NCI-H526 (cell line): Measurements from ENCODE around the gene GRIK1.
"Not testable (repeated sequence)": the region's sequence is repeated elsewhere in the genome, so short reads cannot be mapped to it uniquely, and the experiment has no call there.

Experiments used
- DNase-seq, 2 experiments: peaks; one replicate each; lab custom pipeline; 2025; lab: John Stamatoyannopoulos, UW

GRIK1 gene

DNA sequence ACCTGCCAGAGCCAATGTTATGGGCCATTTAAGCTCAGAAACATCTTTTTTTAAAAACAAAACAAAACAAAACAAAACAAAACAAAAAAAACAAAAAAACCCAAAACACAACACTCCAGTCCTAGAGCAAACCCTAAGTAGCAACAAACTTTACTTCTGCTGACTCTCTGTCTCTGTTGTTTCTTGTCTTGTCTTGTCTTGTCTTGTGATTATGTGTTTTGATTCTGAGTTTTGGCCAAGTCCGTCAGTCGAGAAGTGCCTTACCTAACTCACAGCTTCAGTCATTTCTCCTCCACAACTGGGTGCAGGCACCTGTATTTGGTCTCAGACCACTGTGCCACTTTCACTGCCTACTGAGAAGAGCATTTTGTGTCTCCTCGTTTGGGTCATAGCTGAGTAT, 333.2 kb downstream of the GRIK1 start:
- DNase-seq = no peak

GRCh38 chr21:29605219-29605618, 334.6 kb downstream of the GRIK1 start:
- not testable (repeated sequence) for DNase-seq

DNA sequence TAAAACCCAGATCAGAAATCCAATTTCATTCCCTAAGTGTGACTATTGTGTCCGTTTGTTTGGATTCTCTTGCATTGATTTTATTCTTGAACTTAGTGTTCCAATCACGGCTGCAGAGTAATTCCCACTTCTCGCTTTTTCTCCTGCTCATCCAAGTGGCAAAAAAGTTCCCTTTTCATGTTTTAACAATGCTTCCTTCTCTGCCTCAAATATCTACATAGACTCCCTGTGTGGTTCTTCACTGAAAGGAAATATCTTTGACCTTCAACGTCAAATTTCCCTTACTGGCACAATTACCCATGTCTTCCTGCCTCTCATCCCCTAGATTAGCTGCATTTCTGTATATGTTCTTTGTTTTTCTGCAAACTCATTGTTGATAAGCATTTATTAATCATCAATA, 335.7 kb downstream of the GRIK1 start:
- no peak for DNase-seq

DNA sequence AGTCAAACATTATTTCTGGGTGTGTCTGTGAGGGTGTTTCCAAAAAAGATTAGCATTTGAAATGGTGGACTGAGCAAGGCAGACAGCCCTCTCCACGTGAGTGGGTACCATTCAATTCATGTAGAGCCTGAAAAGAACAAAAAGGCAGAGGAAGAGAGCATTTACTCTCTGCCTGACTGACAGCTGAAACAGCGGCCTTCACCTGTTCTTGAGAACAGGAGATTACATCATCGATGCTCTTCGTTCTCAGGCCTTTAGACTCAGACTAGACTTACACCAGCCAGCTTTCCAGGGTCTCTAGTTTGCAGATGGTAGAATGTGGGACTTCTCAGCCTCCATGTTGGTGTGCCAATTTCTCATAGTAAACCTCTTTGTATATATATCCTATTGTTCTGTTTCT, 338.7 kb downstream of the GRIK1 start:
- no peak for DNase-seq

GRCh38 chr21:29586696-29587095, 353.1 kb downstream of the GRIK1 start:
- no peak for DNase-seq

- DNase-seq = no peak
Observed at GRCh38 chr21:29585462-29585861, 354.3 kb downstream of the GRIK1 start.

GRCh38 chr21:29583424-29583924, 356.3 kb downstream of the GRIK1 start:
- no peak for DNase-seq

DNA sequence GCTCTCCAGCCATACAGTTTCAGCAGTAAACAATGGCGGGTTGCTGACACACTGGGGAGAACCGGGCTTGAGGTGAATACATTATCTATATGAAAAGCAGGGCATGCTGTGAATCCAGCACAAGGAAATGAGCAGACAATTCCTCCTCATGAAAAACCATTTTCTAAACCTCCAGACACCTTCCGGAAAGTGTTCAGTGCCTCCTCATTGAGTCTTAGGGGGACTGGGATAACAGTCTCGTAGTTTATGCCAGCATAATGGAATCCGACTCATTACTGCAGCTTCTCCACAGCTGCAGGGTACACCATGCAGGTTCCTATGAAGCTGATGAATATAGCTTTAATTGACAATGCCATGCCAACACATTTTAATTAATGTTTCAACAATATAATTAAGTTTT, 356.9 kb downstream of the GRIK1 start:
- DNase-seq = peak; percentile 8 to 75

DNA sequence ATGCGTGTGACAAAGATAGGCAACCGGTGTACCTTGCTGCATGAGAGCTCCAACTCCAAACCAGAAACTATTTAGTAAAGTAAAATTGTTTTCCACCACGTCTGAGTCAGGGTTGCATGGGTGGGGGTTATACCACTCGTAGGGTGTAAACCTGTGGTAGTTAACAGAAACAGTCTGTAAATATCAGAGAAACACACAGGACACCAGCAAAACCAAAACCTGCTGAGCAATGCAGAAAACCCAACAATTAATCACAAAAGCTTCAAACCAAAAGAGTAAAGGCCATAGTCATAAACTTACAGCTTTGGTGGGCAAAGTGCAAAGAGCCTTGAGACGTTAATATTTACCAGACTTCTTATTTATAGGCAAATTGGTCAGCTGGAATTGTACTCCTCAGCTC, 358.4 kb downstream of the GRIK1 start:
- DNase-seq = no peak

DNA sequence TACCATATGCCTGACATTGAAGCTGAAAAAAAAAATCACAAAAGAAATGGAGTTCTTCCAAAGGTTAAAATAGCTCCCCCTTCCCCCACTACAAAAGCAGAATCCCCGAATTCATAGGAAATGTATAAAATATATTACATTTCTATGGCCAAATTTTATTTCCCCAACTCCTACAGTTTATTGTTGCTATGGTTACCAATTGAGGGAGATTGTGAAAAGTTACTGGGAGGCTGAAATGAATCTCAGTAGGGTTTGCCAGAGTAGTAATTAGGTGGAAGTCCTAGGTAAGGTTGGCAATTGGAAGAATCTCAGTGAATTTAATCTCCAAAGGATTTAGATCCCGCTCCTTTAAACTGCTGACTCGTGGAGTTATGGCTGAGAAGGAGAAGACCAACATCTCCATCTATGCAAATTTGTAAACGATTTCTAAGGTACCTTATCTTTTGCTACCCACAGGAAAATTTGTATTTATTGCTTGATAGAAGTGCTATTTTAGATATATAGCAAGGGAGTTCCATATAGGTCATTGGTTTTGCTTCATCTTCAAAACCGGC, 359.0 kb downstream of the GRIK1 start:
- no peak for DNase-seq

DNA sequence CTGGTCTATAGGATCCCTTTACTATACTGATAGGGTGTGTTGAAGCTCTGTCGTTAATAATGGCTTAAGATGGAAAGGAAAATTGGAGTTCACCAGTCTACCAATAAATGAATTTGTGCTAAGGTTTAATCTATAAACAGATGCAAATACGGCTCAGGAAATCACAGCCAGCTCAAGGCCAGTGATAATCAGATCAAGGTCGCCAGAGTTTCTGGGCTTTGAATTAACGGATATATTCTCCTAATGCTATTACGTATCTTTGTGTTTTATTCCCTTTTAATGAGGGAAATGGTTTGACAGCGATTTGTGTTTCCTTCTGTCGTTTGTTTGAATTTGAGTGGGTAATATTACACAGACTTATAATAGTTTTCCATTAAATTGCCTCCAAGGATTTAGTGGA, 361.5 kb downstream of the GRIK1 start:
- DNase-seq = no peak

GRCh38 chr21:29571949-29572348, 367.8 kb downstream of the GRIK1 start:
- DNase-seq = no peak

DNA sequence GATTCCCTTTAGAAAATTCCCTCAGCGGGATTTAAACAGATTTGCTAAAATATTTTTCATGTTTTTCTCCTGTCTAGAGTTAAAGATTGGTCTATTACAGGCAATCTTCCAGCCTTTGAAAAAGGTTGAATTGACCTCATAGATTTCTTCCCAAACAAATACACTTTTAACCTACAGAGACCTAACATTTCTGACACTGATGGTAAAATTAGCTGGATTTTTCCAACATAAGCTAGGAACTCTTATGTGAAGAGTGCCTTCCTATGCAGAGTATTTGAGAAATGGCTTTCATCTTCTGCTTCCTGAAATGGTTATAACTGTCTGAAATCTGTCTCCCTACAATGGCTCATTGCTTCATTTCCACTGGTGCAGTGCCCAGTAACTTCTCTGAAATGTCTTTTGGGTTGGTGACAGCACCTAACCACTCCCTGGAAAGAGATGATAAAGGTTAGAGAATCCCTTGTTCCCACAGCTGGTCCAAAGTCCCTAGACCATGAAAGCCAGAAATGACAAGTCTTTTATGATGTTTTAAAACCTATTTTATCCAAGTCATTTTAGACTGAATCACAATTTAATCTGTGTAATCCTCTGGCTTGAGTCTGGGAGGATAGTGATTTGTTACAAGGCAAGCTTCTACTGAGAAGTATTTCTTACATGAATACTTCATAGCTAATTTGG, 371.6 kb downstream of the GRIK1 start:
- no peak for DNase-seq

DNA sequence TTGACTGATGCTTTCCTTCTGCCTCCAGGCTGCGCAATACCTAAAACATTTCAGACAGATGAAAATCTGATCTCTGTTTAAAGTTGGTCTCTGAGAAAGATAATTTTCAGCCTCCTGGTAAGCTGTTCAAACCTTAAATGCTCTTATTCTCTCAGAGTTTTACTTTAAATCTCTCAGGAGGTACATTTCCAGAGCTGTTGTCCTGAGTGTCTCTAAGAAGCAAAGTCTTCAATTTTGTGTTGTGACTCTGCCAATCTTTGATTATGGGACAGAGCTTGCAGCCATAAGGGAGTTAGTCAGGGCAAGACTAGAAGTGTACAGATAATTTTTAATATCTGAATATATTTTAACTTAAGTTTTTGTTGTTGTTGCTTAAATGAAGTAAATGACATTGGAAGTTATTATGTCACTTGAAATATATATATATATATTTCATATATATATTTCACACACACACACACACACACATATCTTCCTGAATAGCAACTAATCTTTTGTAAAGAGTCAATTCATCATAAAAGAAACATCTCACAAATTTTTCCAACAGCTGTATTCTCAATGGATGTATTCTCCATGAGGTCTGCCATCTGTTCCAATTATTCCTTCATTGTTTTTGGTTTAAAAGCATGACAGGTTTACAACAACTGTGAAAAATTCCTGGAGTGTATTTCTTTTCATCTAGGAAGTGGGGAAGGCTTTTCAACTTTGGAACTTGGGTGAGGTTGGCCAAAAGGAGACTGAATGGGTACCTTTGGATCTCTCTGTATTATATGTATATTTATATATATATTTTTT, 381.7 kb downstream of the GRIK1 start:
- no peak for DNase-seq

GRCh38 chr21:29557200-29557599, 382.6 kb downstream of the GRIK1 start:
- DNase-seq = no peak

- no peak for DNase-seq
Observed at GRCh38 chr21:29555601-29556000, 384.2 kb downstream of the GRIK1 start.

DNA sequence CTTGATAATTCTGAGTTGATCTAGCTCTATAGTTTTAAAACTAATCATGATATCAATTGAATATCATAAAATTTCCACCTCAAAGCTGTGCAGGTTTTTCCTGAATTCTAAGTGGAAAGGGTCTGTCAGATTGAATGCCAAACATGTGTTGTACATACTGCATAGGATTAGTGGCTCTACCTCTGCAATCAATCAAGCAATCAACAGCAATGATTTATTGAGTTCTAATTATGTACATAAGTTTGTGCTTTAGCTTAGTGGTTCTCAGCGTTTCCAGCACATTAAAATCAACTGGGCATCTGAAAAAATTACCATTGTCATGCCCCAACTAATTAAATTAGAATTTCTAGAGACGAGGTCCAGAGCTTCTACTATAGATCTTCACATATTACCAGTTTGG, 389.6 kb downstream of the GRIK1 start:
- DNase-seq = no peak

DNA sequence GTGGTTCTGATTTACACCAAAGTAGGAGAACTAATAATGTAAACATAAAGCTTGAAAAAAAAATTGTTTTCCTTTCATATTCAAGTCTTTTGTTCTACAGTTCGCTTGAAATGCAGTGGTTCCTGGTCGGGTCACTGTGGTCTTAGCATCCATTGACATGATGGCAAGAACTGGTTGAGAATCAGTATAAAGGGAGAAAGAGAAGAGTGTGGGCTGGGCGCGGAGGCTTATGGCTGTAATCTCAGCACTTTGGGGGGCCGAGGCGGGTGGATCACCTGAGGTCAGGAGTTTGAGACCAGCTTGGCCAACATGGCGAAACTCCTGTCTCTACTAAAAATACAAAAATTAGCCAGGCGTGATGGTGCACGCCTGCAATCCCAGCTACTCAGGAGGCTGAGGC, 390.2 kb downstream of the GRIK1 start:
- no peak for DNase-seq

GRCh38 chr21:29547998-29548397, 391.8 kb downstream of the GRIK1 start:
- no peak for DNase-seq

DNA sequence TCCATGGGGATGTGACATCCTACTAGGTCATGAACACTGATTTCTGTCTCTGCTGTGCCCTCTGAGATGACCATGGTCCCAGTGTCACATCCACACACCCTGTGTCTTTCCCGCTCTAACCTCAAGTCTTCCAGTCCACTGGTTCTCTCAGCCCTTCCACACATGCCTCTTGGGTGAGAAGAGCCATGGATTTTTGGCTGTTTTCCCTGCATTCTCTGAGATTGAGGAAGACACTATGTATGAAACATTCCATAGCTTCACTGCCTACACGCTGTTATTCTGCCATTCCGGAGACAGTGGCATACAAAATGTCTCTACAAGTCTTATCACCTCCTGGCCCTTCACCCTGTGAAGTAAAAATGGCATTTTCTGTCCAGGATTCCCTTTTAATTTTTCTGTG, 393.7 kb downstream of the GRIK1 start:
- DNase-seq = no peak

- DNase-seq = no peak
Observed at GRCh38 chr21:29540289-29540688, 399.5 kb downstream of the GRIK1 start.

- DNase-seq = no peak
Observed at GRCh38 chr21:29538115-29538514, 401.7 kb downstream of the GRIK1 start.

GRCh38 chr21:29534448-29534847, 405.3 kb downstream of the GRIK1 start:
- no peak for DNase-seq
